HEK293T (cell line): ENCODE results near the gene PTPRD.

Experiments
- CTCF ChIA-PET: fragments of 350-600 bp; formaldehyde crosslinking; extraction: SDS; loops from one replicate; lab custom pipeline; 2021; ENCODE audit warnings: antibody characterized with exemption, inconsistent platforms; lab: Yijun Ruan, JAX
- POLR2A ChIA-PET: fragments of 350-600 bp; formaldehyde crosslinking; extraction: SDS; loops from one replicate; lab custom pipeline; 2020; ENCODE audit warnings: antibody characterized with exemption, inconsistent platforms; lab: Yijun Ruan, JAX
- DNase-seq: peaks from one replicate; pipeline ENCODE4 v3.0.0; 2012; ENCODE audit warnings: mixed read lengths; ENCODE audit errors: extremely low spot score
- ARNT ChIP-seq: fragments of 450-650 bp; IDR thresholded peaks from 2 replicates; pipeline ENCODE4 v1.6.1; 2017; ENCODE audit warnings: mild to moderate bottlenecking
- BHLHE40 ChIP-seq: fragments of 450-650 bp; IDR thresholded peaks from 2 replicates; pipeline ENCODE4 v1.6.1; 2016; ENCODE audit warnings: mild to moderate bottlenecking, moderate library complexity, borderline replicate concordance
- CTBP1 ChIP-seq: fragments of 450-650 bp; IDR thresholded peaks from 2 replicates; pipeline ENCODE4 v1.6.1; 2016; ENCODE audit warnings: borderline replicate concordance
- ELF4 ChIP-seq: fragments of 450-650 bp; IDR thresholded peaks from 2 replicates; pipeline ENCODE4 v1.6.1; 2017; ENCODE audit warnings: antibody characterized with exemption
- FOXA1 ChIP-seq: fragments of 450-650 bp; IDR thresholded peaks from 2 replicates; pipeline ENCODE4 v1.6.1; 2016; ENCODE audit warnings: mild to moderate bottlenecking
- FOXK2 ChIP-seq: fragments of 450-650 bp; IDR thresholded peaks from 2 replicates; pipeline ENCODE4 v1.6.1; 2016; ENCODE audit warnings: mild to moderate bottlenecking
- FOXM1 ChIP-seq: fragments of 450-650 bp; IDR thresholded peaks from 2 replicates; pipeline ENCODE4 v1.6.1; 2017; ENCODE audit warnings: mild to moderate bottlenecking, borderline replicate concordance
- HDGF ChIP-seq: fragments of 450-650 bp; IDR thresholded peaks from 2 replicates; pipeline ENCODE4 v1.6.1; 2017; ENCODE audit warnings: antibody characterized with exemption, borderline replicate concordance
- L3MBTL2 ChIP-seq: fragments of 450-650 bp; conservative IDR thresholded peaks from 2 replicates; pipeline ENCODE4 v1.6.1; 2016; ENCODE audit warnings: mild to moderate bottlenecking
- LEF1 ChIP-seq: fragments of 450-650 bp; IDR thresholded peaks from 2 replicates; pipeline ENCODE4 v1.6.1; 2017; ENCODE audit warnings: mild to moderate bottlenecking, borderline replicate concordance
- NFRKB ChIP-seq: fragments of 450-650 bp; IDR thresholded peaks from 2 replicates; pipeline ENCODE4 v1.6.1; 2016; ENCODE audit warnings: mild to moderate bottlenecking, moderate library complexity
- SP1 ChIP-seq: fragments of 450-650 bp; IDR thresholded peaks from 2 replicates; pipeline ENCODE4 v1.6.1; 2017
- SUZ12 ChIP-seq: fragments of 450-650 bp; IDR thresholded peaks from 2 replicates; pipeline ENCODE4 v1.6.1; 2016; ENCODE audit warnings: mild to moderate bottlenecking
- TARDBP ChIP-seq: fragments of 450-650 bp; IDR thresholded peaks from 2 replicates; pipeline ENCODE4 v1.6.1; 2016
- ZNF384 ChIP-seq: fragments of 450-650 bp; IDR thresholded peaks from 2 replicates; pipeline ENCODE4 v1.6.1; 2016
- TF ChIP-seq, protein P1 (sequence below): fragments of 450-650 bp; IDR thresholded peaks from 2 replicates; pipeline ENCODE4 v1.6.1; 2016

The PTPRD gene

DNA sequence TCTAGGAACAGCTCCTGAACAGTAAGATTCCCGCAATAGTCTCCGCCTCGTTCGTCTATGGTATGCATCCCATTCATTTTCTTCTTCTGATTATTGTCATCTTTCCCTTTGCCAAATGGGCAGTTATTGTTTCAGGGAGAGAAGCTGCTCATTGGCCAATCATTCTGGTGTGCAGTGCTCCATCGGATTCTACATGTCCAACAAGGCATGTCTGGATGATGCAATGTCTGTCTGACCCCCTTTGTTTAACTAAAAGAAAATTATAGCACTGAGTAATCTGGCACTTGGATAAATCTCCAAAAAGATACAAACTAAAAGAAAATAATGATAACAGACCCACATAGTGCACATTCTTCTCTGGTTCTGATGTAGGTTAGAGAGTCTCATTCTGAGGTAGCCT is 2297.6 kb downstream of the PTPRD start:
- ChIA-PET POLR2A (no interaction called here), CTCF (no interaction called here)
- DNase-seq = no peak
- TF ChIP-seq TARDBP (no peak), L3MBTL2 (no peak), CTBP1 (no peak), SP1 (no peak), FOXK2 (no peak), ELF4 (no peak), ZNF384 (no peak), FOXA1 (no peak)

- TF ChIP-seq L3MBTL2 (no peak), ZNF384 (no peak), CTBP1 (no peak), ARNT (no peak), SUZ12 (no peak), HDGF (no peak), FOXA1 (no peak), LEF1 (no peak), FOXM1 (no peak), ELF4 (no peak), FOXK2 (no peak), SP1 (no peak), TARDBP (no peak), BHLHE40 (no peak)
- TF ChIP-seq, protein P1, sequence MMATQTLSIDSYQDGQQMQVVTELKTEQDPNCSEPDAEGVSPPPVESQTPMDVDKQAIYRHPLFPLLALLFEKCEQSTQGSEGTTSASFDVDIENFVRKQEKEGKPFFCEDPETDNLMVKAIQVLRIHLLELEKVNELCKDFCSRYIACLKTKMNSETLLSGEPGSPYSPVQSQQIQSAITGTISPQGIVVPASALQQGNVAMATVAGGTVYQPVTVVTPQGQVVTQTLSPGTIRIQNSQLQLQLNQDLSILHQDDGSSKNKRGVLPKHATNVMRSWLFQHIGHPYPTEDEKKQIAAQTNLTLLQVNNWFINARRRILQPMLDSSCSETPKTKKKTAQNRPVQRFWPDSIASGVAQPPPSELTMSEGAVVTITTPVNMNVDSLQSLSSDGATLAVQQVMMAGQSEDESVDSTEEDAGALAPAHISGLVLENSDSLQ = no peak
- no peak for DNase-seq
- ChIA-PET POLR2A (no interaction called here), CTCF (no interaction called here)
Measured at GRCh38 chr9:8309258-8309657, 2303.5 kb downstream of the PTPRD start.

DNA sequence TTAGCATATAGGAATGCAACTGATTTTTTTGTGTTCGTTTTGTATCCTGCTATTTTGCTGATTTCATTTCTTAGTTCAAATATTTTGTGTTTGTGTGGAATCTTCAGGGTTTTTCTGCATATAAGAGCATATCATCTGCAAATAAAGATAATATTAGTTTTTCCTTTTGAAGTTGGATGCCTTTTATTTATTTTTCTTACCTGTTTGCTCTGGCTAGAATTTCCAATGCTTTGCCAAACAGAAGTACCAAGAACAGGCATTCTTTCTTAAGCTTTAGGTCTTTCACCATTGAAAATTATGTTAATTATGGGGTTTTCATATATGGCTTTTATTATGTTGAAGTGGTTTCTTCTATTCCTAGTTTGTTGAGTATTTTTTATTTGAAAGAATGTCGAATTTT is 2308.1 kb downstream of the PTPRD start:
- no peak for DNase-seq
- TF ChIP-seq HDGF (no peak), BHLHE40 (no peak), ELF4 (no peak), SUZ12 (no peak), FOXA1 (no peak), FOXK2 (no peak)
- TF ChIP-seq, protein P1 = no peak
- CTCF ChIA-PET = no interaction called here
- POLR2A ChIA-PET = no interaction called here

- DNase-seq = no peak
- ChIA-PET CTCF (no interaction called here), POLR2A (no interaction called here)
- TF ChIP-seq SP1 (no peak), TARDBP (no peak), LEF1 (no peak)
- TF ChIP-seq, protein P1 = no peak
Measured at GRCh38 chr9:8301296-8301695, 2311.5 kb downstream of the PTPRD start.

- TF ChIP-seq SP1 (no peak), TARDBP (no peak), SUZ12 (no peak), CTBP1 (no peak), FOXM1 (no peak), FOXA1 (no peak), NFRKB (no peak), FOXK2 (no peak), L3MBTL2 (no peak), HDGF (no peak), ZNF384 (no peak), ELF4 (no peak), LEF1 (no peak)
- TF ChIP-seq, protein P1 = no peak
- CTCF ChIA-PET = no interaction called here
- POLR2A ChIA-PET = no interaction called here
- no peak for DNase-seq
Measured at GRCh38 chr9:8297047-8297446, 2315.8 kb downstream of the PTPRD start.

DNA sequence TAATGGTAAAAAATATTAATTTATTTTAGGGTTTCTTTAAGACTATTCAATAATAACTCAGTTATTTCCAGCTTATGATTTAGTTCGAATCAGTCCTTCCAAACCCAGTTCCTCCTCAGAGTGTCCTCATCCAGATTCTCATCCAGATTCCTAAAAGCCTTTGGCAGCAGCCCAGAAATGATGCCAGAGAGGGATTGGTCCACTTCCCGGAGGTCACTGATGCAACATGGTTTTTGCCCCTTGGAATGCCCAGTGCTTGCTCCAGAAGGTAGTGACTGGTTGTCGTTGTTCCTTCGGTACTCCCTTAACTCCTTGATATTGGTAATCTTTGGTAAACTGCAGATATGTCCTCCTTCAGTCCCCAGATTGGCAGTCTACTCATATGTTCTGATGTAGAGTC is 2320.1 kb downstream of the PTPRD start:
- TF ChIP-seq CTBP1 = no peak
- POLR2A ChIA-PET = no interaction called here
- CTCF ChIA-PET = no interaction called here
- no peak for DNase-seq

DNA sequence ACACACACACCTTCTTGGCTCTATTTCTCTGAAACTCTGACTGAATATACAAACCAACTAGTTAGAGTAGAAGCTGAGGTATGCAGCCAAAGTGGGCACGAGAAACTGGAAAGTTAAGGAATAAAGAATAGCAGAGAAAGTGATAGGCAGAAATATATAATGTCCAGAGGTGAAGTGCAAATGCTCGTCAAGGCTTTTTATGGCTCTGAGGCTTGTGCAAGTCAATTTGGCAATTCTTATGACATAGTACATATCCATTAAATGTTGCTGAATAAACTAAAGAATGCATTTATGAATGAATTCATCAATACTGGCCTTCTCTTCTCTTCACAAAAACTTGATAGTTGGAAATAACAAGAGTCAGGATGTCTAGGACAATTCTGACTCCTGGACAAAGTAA is 2323.1 kb downstream of the PTPRD start:
- no peak for DNase-seq
- ChIA-PET CTCF (no interaction called here), POLR2A (no interaction called here)
- TF ChIP-seq FOXM1 (no peak), SUZ12 (no peak), SP1 (no peak), ARNT (no peak), FOXA1 (no peak), NFRKB (no peak), BHLHE40 (no peak), CTBP1 (no peak), FOXK2 (no peak), TARDBP (no peak), LEF1 (no peak)
- TF ChIP-seq, protein P1 = no peak
